Mucosa of descending colon (tissue), 3 donors: ENCODE data around the gene PALM2AKAP2. TPM values are rescaled to one million over a fixed set of nuclear protein-coding genes. Genes with fewer than 3 reads are reported as not detected.

ENCODE experiments used
- ATAC-seq: fragments of 200-7000 bp; cut with Tn5 transposase; one replicate; pipeline ENCODE4 v1.9.1; 2020; ENCODE audit warnings: mild to moderate bottlenecking, moderate library complexity
- DNase-seq, 3 donors: peaks; one replicate each; pipeline ENCODE4 v3.0.0-alpha.2; 2020
- H3K36me3 ChIP-seq: fragments of 200-600 bp; one replicate; pipeline ENCODE4 v1.8.0; 2021; ENCODE audit warnings: low read depth, mild to moderate bottlenecking
- H3K4me1 ChIP-seq: fragments of 200-600 bp; one replicate; pipeline ENCODE4 v1.8.0; 2021; ENCODE audit warnings: low read depth, mild to moderate bottlenecking
- H3K4me3 ChIP-seq: fragments of 200-600 bp; one replicate; pipeline ENCODE4 v1.8.0; 2021; ENCODE audit warnings: mild to moderate bottlenecking
- H3K9me3 ChIP-seq: fragments of 200-600 bp; one replicate; pipeline ENCODE4 v1.8.0; 2021; ENCODE audit warnings: mild to moderate bottlenecking
- intact Hi-C, 2 donors: fragments of 100-400 bp; cut with DNase I in 1 of 2; cut with micrococcal nuclease in 1 of 2; formaldehyde crosslinking; loops; one replicate each; pipeline versions ENCODE4 v1.11.0 to v1.11.1; 2022; cut with DNase I, micrococcal nuclease
- total RNA-seq, 3 donors: library from RNA; stranded (reverse); fragmentation: NEBNext Ultra II Directional in 2 of 3; extraction: Animal tissue kit (Norgen Biotek cat#: 25700) in 2 of 3; gene quantifications; one replicate each; pipeline versions ENCODE4 v1.2.1 to v1.2.4, GENCODE V29; 2021 to 2023
- TF ChIP-seq, protein P1 (sequence below): fragments of 200-600 bp; IDR thresholded peaks from one replicate; pipeline ENCODE4 v1.8.0; 2022; ENCODE audit warnings: antibody characterized with exemption, mild to moderate bottlenecking
- donor health status: DM: no; HTN: no; CAD: no; lungs with moderate emphysema.
- donor health status: DM: no; HTN: no; CAD: no.
- donor health status: DM: no; HTN: yes; CAD: no.

The PALM2AKAP2 gene
- total RNA-seq, 3 donors from 2014 or later, result 0.69 to 5.3 (median 2.0) TPM

DNA sequence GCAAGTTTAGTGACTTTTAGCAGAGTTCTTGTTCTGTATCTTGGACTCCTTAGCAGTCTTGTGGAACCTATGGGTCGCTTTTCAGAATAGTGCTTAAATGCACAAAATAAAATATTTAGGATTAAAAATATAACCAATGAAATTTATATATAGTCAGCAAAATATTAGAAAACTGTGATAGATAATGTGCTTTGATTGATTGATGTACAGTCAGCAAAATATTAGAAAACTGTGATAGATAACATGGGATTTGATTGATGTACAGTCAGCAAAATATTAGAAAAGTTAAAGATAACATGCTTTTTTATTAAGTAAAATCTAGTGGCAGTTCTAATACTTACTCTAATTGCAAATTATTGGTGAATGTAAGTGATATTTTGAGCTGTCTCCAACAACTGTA lies 16.1 kb downstream of the PALM2AKAP2 start:
- TF ChIP-seq, protein P1, sequence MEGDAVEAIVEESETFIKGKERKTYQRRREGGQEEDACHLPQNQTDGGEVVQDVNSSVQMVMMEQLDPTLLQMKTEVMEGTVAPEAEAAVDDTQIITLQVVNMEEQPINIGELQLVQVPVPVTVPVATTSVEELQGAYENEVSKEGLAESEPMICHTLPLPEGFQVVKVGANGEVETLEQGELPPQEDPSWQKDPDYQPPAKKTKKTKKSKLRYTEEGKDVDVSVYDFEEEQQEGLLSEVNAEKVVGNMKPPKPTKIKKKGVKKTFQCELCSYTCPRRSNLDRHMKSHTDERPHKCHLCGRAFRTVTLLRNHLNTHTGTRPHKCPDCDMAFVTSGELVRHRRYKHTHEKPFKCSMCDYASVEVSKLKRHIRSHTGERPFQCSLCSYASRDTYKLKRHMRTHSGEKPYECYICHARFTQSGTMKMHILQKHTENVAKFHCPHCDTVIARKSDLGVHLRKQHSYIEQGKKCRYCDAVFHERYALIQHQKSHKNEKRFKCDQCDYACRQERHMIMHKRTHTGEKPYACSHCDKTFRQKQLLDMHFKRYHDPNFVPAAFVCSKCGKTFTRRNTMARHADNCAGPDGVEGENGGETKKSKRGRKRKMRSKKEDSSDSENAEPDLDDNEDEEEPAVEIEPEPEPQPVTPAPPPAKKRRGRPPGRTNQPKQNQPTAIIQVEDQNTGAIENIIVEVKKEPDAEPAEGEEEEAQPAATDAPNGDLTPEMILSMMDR, result no peak
- intact Hi-C loops, result no loop called here
- no peaks in the 10 kb centered on the region for H3K36me3 ChIP-seq
- H3K4me1 ChIP-seq, result no peaks in the 10 kb centered on the region
- H3K4me3 ChIP-seq, result no peak overlapping the region
- H3K9me3 ChIP-seq, result no peaks in the 10 kb centered on the region
- no peak for DNase-seq
- ATAC-seq, result no peak

DNA sequence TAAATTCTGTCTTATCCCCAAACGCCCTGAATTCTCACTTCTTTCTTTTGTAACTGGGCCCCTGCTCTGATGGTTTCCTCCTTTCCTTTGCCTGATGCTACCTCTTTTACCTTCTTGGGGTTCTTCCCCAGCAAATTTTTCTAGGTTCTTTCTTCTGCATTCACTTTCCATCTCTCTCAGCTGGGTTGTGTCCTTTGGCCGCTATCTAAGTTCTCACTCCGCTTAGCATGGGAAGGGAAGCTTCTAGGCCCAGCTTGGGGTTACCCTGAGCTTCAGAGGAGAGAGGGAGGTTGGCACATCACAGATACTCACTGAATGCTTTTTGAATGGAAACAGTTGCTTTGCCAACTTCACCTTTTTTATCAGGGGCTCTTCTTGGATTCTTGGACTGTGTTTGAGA lies 17.0 kb downstream of the PALM2AKAP2 start:
- Histone ChIP-seq H3K36me3 (no peaks in the 10 kb centered on the region), H3K4me3 (no peak overlapping the region), H3K4me1 (no peaks in the 10 kb centered on the region), H3K9me3 (no peaks in the 10 kb centered on the region)
- intact Hi-C loops, result no loop called here
- TF ChIP-seq, protein P1, result no peak
- ATAC-seq, result no peak
- DNase-seq, result no peak

DNA sequence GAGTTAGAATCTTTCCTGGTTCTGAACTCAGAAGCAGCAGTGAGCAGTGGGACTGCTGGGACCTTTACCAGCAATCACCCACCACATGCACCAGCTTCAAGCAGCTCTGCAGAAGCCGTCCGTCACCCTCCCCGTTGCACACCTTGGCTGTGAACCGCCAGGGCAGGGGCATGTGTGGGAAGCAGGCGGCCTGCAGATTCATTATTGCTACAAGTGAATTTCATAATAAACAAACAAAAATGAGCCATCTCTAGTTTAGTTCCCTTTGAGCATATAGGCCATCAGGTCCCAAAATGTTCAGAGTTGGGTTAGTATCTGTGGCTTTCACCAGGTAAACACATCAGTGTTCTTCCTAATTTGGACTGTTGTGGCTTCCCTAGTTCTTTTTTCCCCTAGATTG lies 17.5 kb downstream of the PALM2AKAP2 start:
- TF ChIP-seq, protein P1, result no peak
- no peaks in the 10 kb centered on the region for H3K9me3 ChIP-seq
- intact Hi-C loops, result no loop called here
- H3K36me3 ChIP-seq, result no peaks in the 10 kb centered on the region
- no peak overlapping the region for H3K4me3 ChIP-seq
- ATAC-seq, result no peak
- no peaks in the 10 kb centered on the region for H3K4me1 ChIP-seq
- DNase-seq, result no peak

DNA sequence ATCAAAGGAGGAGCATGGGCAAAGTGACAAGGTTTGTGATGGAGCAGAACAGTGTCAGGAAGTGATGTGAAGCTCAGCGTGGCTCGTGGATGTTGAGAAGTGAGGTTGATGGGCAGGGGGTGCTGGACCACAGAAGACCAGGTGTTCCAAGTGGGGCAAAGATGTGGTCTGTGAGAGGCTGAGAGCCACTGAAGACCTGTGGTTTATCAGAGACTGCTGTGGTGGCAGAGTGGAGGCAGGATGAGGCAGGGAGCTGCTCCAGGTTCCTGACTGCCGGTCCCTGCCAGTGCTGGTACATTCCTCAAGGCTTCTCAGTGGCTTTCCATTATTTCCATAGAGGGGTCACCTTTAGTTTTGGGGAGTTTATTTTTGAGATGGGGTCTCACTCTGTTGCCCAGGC lies 19.1 kb downstream of the PALM2AKAP2 start:
- intact Hi-C loops, result no loop called here
- H3K36me3 ChIP-seq, result no peaks in the 10 kb centered on the region
- DNase-seq (no peak), ATAC-seq (no peak)
- TF ChIP-seq, protein P1, result no peak
- H3K4me3 ChIP-seq, result no peak overlapping the region
- no peaks in the 10 kb centered on the region for H3K4me1 ChIP-seq
- no peaks in the 10 kb centered on the region for H3K9me3 ChIP-seq

DNA sequence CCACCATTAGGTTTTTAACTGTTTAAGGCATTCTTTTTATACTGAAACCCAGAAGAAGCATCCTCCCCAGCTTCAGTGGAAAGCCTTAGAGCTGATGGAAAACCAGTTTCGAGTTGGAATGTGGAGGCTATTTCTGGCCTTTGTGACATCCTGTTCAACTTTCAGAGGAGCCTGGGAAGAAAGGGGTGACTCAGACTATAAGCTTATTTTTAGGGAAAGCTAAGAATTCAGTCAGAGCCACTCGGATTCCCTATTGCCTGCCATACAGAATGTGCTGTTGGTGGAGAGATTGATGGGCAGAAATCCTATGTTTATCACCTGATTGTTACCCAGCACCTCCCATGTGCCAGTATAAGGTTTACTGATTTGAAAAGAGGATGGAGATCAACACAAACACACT lies 19.8 kb downstream of the PALM2AKAP2 start:
- TF ChIP-seq, protein P1, result no peak
- DNase-seq, result no peak
- intact Hi-C loops, result no loop called here
- H3K4me3 ChIP-seq, result no peak overlapping the region
- no peaks in the 10 kb centered on the region for H3K4me1 ChIP-seq
- no peaks in the 10 kb centered on the region for H3K9me3 ChIP-seq
- ATAC-seq, result no peak
- H3K36me3 ChIP-seq, result no peaks in the 10 kb centered on the region

DNA sequence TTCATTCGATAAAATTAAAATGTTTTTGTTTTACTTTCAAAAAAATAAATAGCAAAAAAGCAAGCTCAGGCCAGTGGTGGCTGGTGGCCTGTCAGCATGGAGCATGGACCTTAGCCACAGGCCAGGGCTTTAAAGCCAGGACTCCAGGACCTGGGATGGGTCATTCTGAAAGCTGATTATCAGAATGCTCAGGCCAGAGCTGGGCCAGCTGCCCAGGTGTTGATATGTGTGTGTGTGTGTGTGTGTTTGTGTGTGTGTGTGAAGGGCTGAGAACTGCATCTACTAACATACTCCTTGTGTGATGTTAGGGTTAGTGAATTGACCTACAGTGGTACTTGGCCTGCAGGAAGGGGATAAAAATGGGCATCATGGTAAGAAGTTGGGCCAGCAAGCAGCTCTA lies 21.5 kb downstream of the PALM2AKAP2 start:
- Histone ChIP-seq H3K9me3 (no peaks in the 10 kb centered on the region), H3K36me3 (no peaks in the 10 kb centered on the region), H3K4me1 (no peaks in the 10 kb centered on the region), H3K4me3 (no peak overlapping the region)
- ATAC-seq (no peak), DNase-seq (no peak)
- TF ChIP-seq, protein P1, result no peak
- intact Hi-C loops, result no loop called here
